Progenitor cell of endocrine pancreas (in vitro differentiated cells): ENCODE results near the gene ARHGAP1. TPM values are rescaled to one million over a fixed set of nuclear protein-coding genes. Genes with fewer than 3 reads are reported as not detected.

Source experiments
- DNase-seq: peaks from one replicate; pipeline ENCODE4 v3.0.0; 2021; ENCODE audit warnings: low spot score; ENCODE audit not compliant: unreplicated experiment
- H3K27ac Mint-ChIP-seq: 2 replicates; pipeline ENCODE4 v1.8.0; 2021; ENCODE audit warnings: mild to moderate bottlenecking, moderate library complexity, mixed read lengths
- H3K27me3 Mint-ChIP-seq: 2 replicates; pipeline ENCODE4 v1.8.0; 2021; ENCODE audit warnings: mixed read lengths
- H3K36me3 Mint-ChIP-seq: 2 replicates; pipeline ENCODE4 v1.8.0; 2022; ENCODE audit warnings: mixed read lengths; ENCODE audit not compliant: insufficient read depth
- H3K4me1 Mint-ChIP-seq: 2 replicates; pipeline ENCODE4 v1.8.0; 2021; ENCODE audit warnings: low read depth, mixed read lengths
- H3K4me3 Mint-ChIP-seq: 2 replicates; pipeline ENCODE4 v1.8.0; 2021; ENCODE audit warnings: low read depth, mild to moderate bottlenecking, moderate library complexity, mixed read lengths
- H3K9me3 Mint-ChIP-seq: 2 replicates; pipeline ENCODE4 v1.8.0; 2021; ENCODE audit warnings: low read depth, mixed read lengths
- CTCF ChIP-seq: fragments of 200-600 bp; sonication (generic); IDR thresholded peaks from one replicate; pipeline ENCODE4 v1.5.0; 2021; ENCODE audit warnings: antibody characterized with exemption, mild to moderate bottlenecking; ENCODE audit not compliant: unreplicated experiment
- long read RNA-seq: library from polyadenylated mRNA; unstranded; transcript quantifications from one replicate; pipeline ENCODE4 v2.0.0, GENCODE V29; 2020
- total RNA-seq: library from RNA; stranded (reverse); gene quantifications from 2 replicates; pipeline ENCODE4 v1.2.1, GENCODE V29; 2021

The ARHGAP1 gene
- total RNA-seq: 39.0 and 39.8 TPM in 2 replicates
- long read RNA-seq, transcript ARHGAP1-207 (4 exons, 901 nt): major isoform, 13 of 17 reads
- long read RNA-seq, partial matches to known transcripts: 2 of 17 reads
- long read RNA-seq, other reads (novel, unspliced or antisense): 2 of 17 reads

- TF ChIP-seq CTCF: no peak
- peaks cover 5% of the 10 kb centered on the region for H3K36me3 Mint-ChIP-seq
- H3K4me1 Mint-ChIP-seq: peaks cover 19% of the 10 kb centered on the region
- no peaks in the 10 kb centered on the region for H3K9me3 Mint-ChIP-seq
- H3K27ac Mint-ChIP-seq: peak within 1 kb of the TSS; percentile 99
- peak; percentile 92 for DNase-seq
- no peaks in the 10 kb centered on the region for H3K27me3 Mint-ChIP-seq
- peak within 1 kb of the TSS; percentile 99 for H3K4me3 Mint-ChIP-seq
Observed at GRCh38 chr11:46700241-46701077, at the start of gene ARHGAP1, which contains the start of gene ZNF408. TSS of gene ARHGAP1 (minus strand) at chr11:46700619. CDS start at chr11:46696107, 4,512 bp downstream. TSS of gene ZNF408 (plus strand) at chr11:46701031. CDS start at chr11:46701048, 17 bp downstream.

- no peak for TF ChIP-seq CTCF
- Mint-ChIP-seq H3K4me1 (no peaks in the 10 kb centered on the region), H3K36me3 (peaks cover 38% of the 10 kb centered on the region), H3K27me3 (no peaks in the 10 kb centered on the region), H3K4me3 (no peak overlapping the region), H3K9me3 (no peaks in the 10 kb centered on the region), H3K27ac (no peak overlapping the region)
- DNase-seq: no peak
Observed at GRCh38 chr11:46747150-46747549, 46.7 kb upstream of the ARHGAP1 start.

GRCh38 chr11:46745995-46746394, 45.6 kb upstream of the ARHGAP1 start:
- Mint-ChIP-seq H3K4me1 (no peaks in the 10 kb centered on the region), H3K9me3 (no peaks in the 10 kb centered on the region)

GRCh38 chr11:46745328-46745727, 44.9 kb upstream of the ARHGAP1 start:
- Mint-ChIP-seq H3K4me1 (no peaks in the 10 kb centered on the region), H3K4me3 (no peak overlapping the region), H3K27ac (no peak overlapping the region), H3K27me3 (no peaks in the 10 kb centered on the region), H3K9me3 (no peaks in the 10 kb centered on the region), H3K36me3 (peaks cover 31% of the 10 kb centered on the region)
- TF ChIP-seq CTCF: no peak
- DNase-seq: no peak

More at GRCh38 chr11:46745995-46746394, 45.6 kb upstream of the ARHGAP1 start:
- TF ChIP-seq CTCF: no peak
- Mint-ChIP-seq H3K27ac (no peak overlapping the region), H3K27me3 (no peaks in the 10 kb centered on the region), H3K36me3 (peaks cover 37% of the 10 kb centered on the region), H3K4me3 (no peak overlapping the region)
- no peak for DNase-seq

GRCh38 chr11:46743693-46744339, 43.4 kb upstream of the ARHGAP1 start:
- H3K9me3 Mint-ChIP-seq: no peaks in the 10 kb centered on the region
- no peaks in the 10 kb centered on the region for H3K4me1 Mint-ChIP-seq
- no peak overlapping the region for H3K27ac Mint-ChIP-seq
- H3K4me3 Mint-ChIP-seq: no peak overlapping the region
- DNase-seq: no peak
- H3K27me3 Mint-ChIP-seq: no peaks in the 10 kb centered on the region
- H3K36me3 Mint-ChIP-seq: peaks cover 34% of the 10 kb centered on the region
- no peak for TF ChIP-seq CTCF
